Kasumi-1 (cell line): ENCODE data around the gene FAM186B.

Source experiments
- DNase-seq, 2 experiments: peaks; one replicate each; lab custom pipeline; 2025; lab: John Stamatoyannopoulos, UW

FAM186B gene

GRCh38 chr12:49552014-49552413, 53.4 kb downstream of the FAM186B start:
- no peak for DNase-seq

GRCh38 chr12:49550693-49551252, 54.7 kb downstream of the FAM186B start:
- no peak for DNase-seq

GRCh38 chr12:49549735-49550692, 55.4 kb downstream of the FAM186B start:
- DNase-seq, result no peak

- no peak for DNase-seq
Measured at GRCh38 chr12:49548822-49549648, 56.4 kb downstream of the FAM186B start.

GRCh38 chr12:49548481-49548821, 57.0 kb downstream of the FAM186B start:
- DNase-seq, result no peak

GRCh38 chr12:49547090-49547690, 58.2 kb downstream of the FAM186B start:
- no peak for DNase-seq

GRCh38 chr12:49546481-49546880, 59.0 kb downstream of the FAM186B start:
- no peak for DNase-seq

GRCh38 chr12:49545815-49546214, 59.6 kb downstream of the FAM186B start:
- DNase-seq, result no peak

- DNase-seq, result no peak
Measured at GRCh38 chr12:49543914-49544815, 61.3 kb downstream of the FAM186B start.

GRCh38 chr12:49543221-49543913, 62.1 kb downstream of the FAM186B start:
- no peak for DNase-seq

GRCh38 chr12:49542592-49543160, 62.8 kb downstream of the FAM186B start:
- DNase-seq, result no peak

- no peak for DNase-seq
Measured at GRCh38 chr12:49541911-49542505, 63.4 kb downstream of the FAM186B start.

- no peak for DNase-seq
Measured at GRCh38 chr12:49541140-49541861, 64.1 kb downstream of the FAM186B start.

- no peak for DNase-seq
Measured at GRCh38 chr12:49540229-49541139, 65.0 kb downstream of the FAM186B start.

GRCh38 chr12:49539406-49540228, 65.8 kb downstream of the FAM186B start:
- DNase-seq, result no peak

- DNase-seq, result peak; percentile 34 to 38
Measured at GRCh38 chr12:49538510-49539403, 66.7 kb downstream of the FAM186B start, which contains the start of gene KCNH3. KCNH3 (plus strand) TSS chr12:49539030; CDS start chr12:49539417, 387 bp downstream.
